WTC11 (cell line): ENCODE results near the gene ZNRF3. TPM values are rescaled to one million over a fixed set of nuclear protein-coding genes. Genes with fewer than 3 reads are reported as not detected.

Experiments used
- ATAC-seq: fragments of 200-7000 bp; cut with Tn5 transposase; 2 replicates; pipeline ENCODE4 v1.10.0; 2021; ENCODE audit warnings: mild to moderate bottlenecking, moderate library complexity
- CTCF ChIA-PET: fragments of 300-600 bp; sonication (Branson Sonifier 250); formaldehyde crosslinking; loops from one replicate; lab custom pipeline; 2021; ENCODE audit warnings: antibody characterized with exemption; lab: Charles Lee
- POLR2A ChIA-PET: fragments of 350-600 bp; sonication (Branson Sonifier 250); formaldehyde crosslinking; loops from one replicate; lab custom pipeline; 2021; ENCODE audit warnings: antibody characterized with exemption; lab: Charles Lee
- DNase-seq: peaks from one replicate; pipeline ENCODE4 v3.0.0; 2021; ENCODE audit warnings: low spot score
- H3K27ac Mint-ChIP-seq: 2 replicates; pipeline ENCODE4 v1.8.0; 2021; ENCODE audit warnings: mixed read lengths
- H3K27me3 Mint-ChIP-seq: 2 replicates; pipeline ENCODE4 v1.8.0; 2021; ENCODE audit warnings: low read depth, mild to moderate bottlenecking, moderate library complexity, mixed read lengths
- H3K36me3 Mint-ChIP-seq: 2 replicates; pipeline ENCODE4 v1.8.0; 2021; ENCODE audit warnings: mixed read lengths
- H3K4me1 Mint-ChIP-seq: 2 replicates; pipeline ENCODE4 v1.8.0; 2022; ENCODE audit warnings: mixed read lengths
- H3K4me3 Mint-ChIP-seq: 2 replicates; pipeline ENCODE4 v1.8.0; 2021; ENCODE audit warnings: mild to moderate bottlenecking, moderate library complexity, mixed read lengths
- H3K9me3 Mint-ChIP-seq: 2 replicates; pipeline ENCODE4 v1.8.0; 2021; ENCODE audit warnings: mixed read lengths
- AFF4 ChIP-seq: sonication (generic); formaldehyde crosslinking; IDR thresholded peaks from 2 replicates; pipeline ENCODE4 v1.8.1; 2023; ENCODE audit warnings: mild to moderate bottlenecking, missing genetic modification reagents, borderline replicate concordance
- ATF2 ChIP-seq: sonication (generic); formaldehyde crosslinking; IDR thresholded peaks from 2 replicates; pipeline ENCODE4 v1.8.1; 2022; ENCODE audit warnings: low read depth, missing genetic modification reagents, borderline replicate concordance
- ATF3 ChIP-seq: sonication (generic); formaldehyde crosslinking; conservative IDR thresholded peaks from 2 replicates; pipeline ENCODE4 v1.8.1; 2022; ENCODE audit warnings: mild to moderate bottlenecking, missing genetic modification reagents
- CDX4 ChIP-seq: fragments of 250-450 bp; sonication (Bioruptor Pico); IDR thresholded peaks from 2 replicates; pipeline ENCODE4 v1.9.0; 2021; ENCODE audit warnings: moderate library complexity, mild to moderate bottlenecking, inconsistent platforms, borderline replicate concordance
- HMGXB4 ChIP-seq: sonication (generic); formaldehyde crosslinking; IDR thresholded peaks from 2 replicates; pipeline ENCODE4 v1.8.1; 2023; ENCODE audit warnings: mild to moderate bottlenecking, moderate library complexity, missing genetic modification reagents
- IRF2 ChIP-seq: sonication (generic); formaldehyde crosslinking; IDR thresholded peaks from 2 replicates; pipeline ENCODE4 v1.8.0; 2022; ENCODE audit warnings: low read depth, missing genetic modification reagents, borderline replicate concordance
- JUN ChIP-seq: sonication (generic); formaldehyde crosslinking; IDR thresholded peaks from 2 replicates; pipeline ENCODE4 v1.8.0; 2023; ENCODE audit warnings: mild to moderate bottlenecking, missing genetic modification reagents
- MXD4 ChIP-seq: fragments of 250-450 bp; sonication (Bioruptor Pico); IDR thresholded peaks from 2 replicates; pipeline ENCODE4 v1.8.0; 2021; ENCODE audit warnings: mild to moderate bottlenecking, moderate library complexity, borderline replicate concordance
- NFYB ChIP-seq: sonication (generic); formaldehyde crosslinking; conservative IDR thresholded peaks from 2 replicates; pipeline ENCODE4 v1.8.0; 2022; ENCODE audit warnings: low read depth, missing genetic modification reagents
- PRDM15 ChIP-seq: sonication (generic); formaldehyde crosslinking; IDR thresholded peaks from 2 replicates; pipeline ENCODE4 v1.8.0; 2022; ENCODE audit warnings: missing genetic modification reagents
- SOX15 ChIP-seq: fragments of 250-450 bp; sonication (Bioruptor Pico); IDR thresholded peaks from 2 replicates; pipeline ENCODE4 v1.9.0; 2021; ENCODE audit warnings: mild to moderate bottlenecking
- USF2 ChIP-seq: sonication (generic); formaldehyde crosslinking; IDR thresholded peaks from 2 replicates; pipeline ENCODE4 v1.8.1; 2023; ENCODE audit warnings: mild to moderate bottlenecking, missing genetic modification reagents, moderate library complexity
- ZNF138 ChIP-seq: sonication (generic); formaldehyde crosslinking; conservative IDR thresholded peaks from 2 replicates; pipeline ENCODE4 v1.8.1; 2022; ENCODE audit warnings: mild to moderate bottlenecking, moderate library complexity, missing genetic modification reagents
- ZNF232 ChIP-seq: sonication (generic); formaldehyde crosslinking; IDR thresholded peaks from 2 replicates; pipeline ENCODE4 v1.8.0; 2022; ENCODE audit warnings: mild to moderate bottlenecking, missing genetic modification reagents
- total RNA-seq: library from RNA; stranded (reverse); gene quantifications from 3 replicates; pipeline ENCODE4 v1.2.3, GENCODE V29; 2021
- TF ChIP-seq, protein P1 (sequence below): sonication (generic); formaldehyde crosslinking; IDR thresholded peaks from 2 replicates; pipeline ENCODE4 v1.8.1; 2023; ENCODE audit warnings: mild to moderate bottlenecking, missing genetic modification reagents
- TF ChIP-seq, protein P2 (sequence below): sonication (generic); formaldehyde crosslinking; IDR thresholded peaks from 2 replicates; pipeline ENCODE4 v1.8.0; 2022; ENCODE audit warnings: mild to moderate bottlenecking, missing genetic modification reagents
- TF ChIP-seq, protein P3 (sequence below): sonication (generic); formaldehyde crosslinking; IDR thresholded peaks from 2 replicates; pipeline ENCODE4 v1.8.0; 2022; ENCODE audit warnings: mild to moderate bottlenecking, missing genetic modification reagents
- TF ChIP-seq, protein P4 (sequence below): sonication (generic); formaldehyde crosslinking; IDR thresholded peaks from 2 replicates; pipeline ENCODE4 v1.8.1; 2023; ENCODE audit warnings: mild to moderate bottlenecking, missing genetic modification reagents, moderate library complexity

Gene ZNRF3
- total RNA-seq, 1 experiment from 2014 or later = 25.4 TPM

DNA sequence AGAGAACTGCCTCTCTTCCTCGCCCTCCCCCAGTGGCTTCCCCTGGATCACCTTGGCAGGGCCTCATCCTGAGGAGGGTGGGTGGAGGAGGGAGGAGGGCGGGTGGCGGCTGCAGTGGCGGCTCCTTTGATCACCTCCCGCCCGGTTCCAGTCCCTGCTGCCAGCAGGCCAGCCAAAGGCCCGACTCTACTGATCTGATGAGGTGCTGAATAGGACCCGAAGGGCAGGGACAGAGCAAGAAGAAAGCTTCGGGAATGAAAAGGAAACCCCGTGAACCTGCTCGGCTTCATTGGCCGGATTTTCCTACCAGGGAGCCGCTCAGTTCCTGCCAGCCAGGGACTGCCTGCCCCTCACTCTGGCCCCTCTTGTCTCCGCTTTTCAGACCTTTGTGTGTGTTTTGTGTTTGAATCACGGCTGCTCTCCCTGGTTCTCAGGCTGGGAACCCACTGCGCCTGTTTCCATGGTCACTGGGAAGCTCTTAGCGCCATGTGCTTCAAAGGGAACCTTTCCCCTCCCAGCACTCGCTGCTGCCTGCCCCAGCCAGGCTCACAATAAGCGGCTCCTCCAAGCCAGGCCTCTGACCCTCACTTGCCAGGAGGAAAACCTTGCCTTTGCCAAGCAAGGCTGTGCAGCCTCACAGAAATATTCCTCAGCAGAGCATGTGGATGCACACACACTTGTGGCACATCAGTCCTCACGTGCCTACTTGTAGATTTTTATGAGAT, 121.4 kb downstream of the ZNRF3 start:
- Mint-ChIP-seq H3K27me3 (no peaks in the 10 kb centered on the region), H3K27ac (peak overlapping the region; percentile 99), H3K9me3 (0 out of 2 replicates have a peak, but pooled peaks cover 5% of the 10 kb centered on the region), H3K4me1 (peaks cover 82% of the 10 kb centered on the region), H3K4me3 (peak overlapping the region; percentile 56), H3K36me3 (peaks cover 2% of the 10 kb centered on the region)
- ATAC-seq (peak; percentile 68), DNase-seq (peak; percentile 69)
- ChIA-PET POLR2A (interaction anchor here (0.6 to 1.6 kb wide), 4 partner anchors 10 to 108 kb away, joined by 3 to 8 read pairs (median 6); no protein-coding TSS in a partner anchor), CTCF (interaction anchor here (1.0 to 1.7 kb wide), 5 partner anchors 26 to 149 kb away, joined by 4 to 7 read pairs (median 5); no protein-coding TSS in a partner anchor)
- no peak for TF ChIP-seq CDX4 (CRISPR knock-in tag)
- no peak for TF ChIP-seq ATF3
- no peak for TF ChIP-seq HMGXB4
- TF ChIP-seq PRDM15 (CRISPR knock-in tag) = no peak
- TF ChIP-seq, protein P1, sequence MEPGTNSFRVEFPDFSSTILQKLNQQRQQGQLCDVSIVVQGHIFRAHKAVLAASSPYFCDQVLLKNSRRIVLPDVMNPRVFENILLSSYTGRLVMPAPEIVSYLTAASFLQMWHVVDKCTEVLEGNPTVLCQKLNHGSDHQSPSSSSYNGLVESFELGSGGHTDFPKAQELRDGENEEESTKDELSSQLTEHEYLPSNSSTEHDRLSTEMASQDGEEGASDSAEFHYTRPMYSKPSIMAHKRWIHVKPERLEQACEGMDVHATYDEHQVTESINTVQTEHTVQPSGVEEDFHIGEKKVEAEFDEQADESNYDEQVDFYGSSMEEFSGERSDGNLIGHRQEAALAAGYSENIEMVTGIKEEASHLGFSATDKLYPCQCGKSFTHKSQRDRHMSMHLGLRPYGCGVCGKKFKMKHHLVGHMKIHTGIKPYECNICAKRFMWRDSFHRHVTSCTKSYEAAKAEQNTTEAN (CRISPR knock-in tag) = no peak
- peak; percentile 25; the same call in 1 of the 2 replicates for TF ChIP-seq USF2 (CRISPR knock-in tag)
- TF ChIP-seq JUN = no peak
- TF ChIP-seq, protein P2, sequence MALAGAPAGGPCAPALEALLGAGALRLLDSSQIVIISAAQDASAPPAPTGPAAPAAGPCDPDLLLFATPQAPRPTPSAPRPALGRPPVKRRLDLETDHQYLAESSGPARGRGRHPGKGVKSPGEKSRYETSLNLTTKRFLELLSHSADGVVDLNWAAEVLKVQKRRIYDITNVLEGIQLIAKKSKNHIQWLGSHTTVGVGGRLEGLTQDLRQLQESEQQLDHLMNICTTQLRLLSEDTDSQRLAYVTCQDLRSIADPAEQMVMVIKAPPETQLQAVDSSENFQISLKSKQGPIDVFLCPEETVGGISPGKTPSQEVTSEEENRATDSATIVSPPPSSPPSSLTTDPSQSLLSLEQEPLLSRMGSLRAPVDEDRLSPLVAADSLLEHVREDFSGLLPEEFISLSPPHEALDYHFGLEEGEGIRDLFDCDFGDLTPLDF (CRISPR knock-in tag) = 0 out of 2 replicates have a peak, but pooled peaks have one; percentile 41
- TF ChIP-seq AFF4 = no peak
- TF ChIP-seq ZNF138 = peak; percentile 76; the same call in 1 of the 2 replicates
- no peak for TF ChIP-seq MXD4
- no peak for TF ChIP-seq ZNF232
- TF ChIP-seq ATF2 (CRISPR knock-in tag) = no peak
- TF ChIP-seq IRF2 = no peak
- no peak for TF ChIP-seq NFYB
- TF ChIP-seq, protein P3, sequence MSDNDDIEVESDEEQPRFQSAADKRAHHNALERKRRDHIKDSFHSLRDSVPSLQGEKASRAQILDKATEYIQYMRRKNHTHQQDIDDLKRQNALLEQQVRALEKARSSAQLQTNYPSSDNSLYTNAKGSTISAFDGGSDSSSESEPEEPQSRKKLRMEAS (CRISPR knock-in tag) = peak; percentile 84
- TF ChIP-seq, protein P4, sequence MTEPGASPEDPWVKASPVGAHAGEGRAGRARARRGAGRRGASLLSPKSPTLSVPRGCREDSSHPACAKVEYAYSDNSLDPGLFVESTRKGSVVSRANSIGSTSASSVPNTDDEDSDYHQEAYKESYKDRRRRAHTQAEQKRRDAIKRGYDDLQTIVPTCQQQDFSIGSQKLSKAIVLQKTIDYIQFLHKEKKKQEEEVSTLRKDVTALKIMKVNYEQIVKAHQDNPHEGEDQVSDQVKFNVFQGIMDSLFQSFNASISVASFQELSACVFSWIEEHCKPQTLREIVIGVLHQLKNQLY (CRISPR knock-in tag) = no peak
- TF ChIP-seq SOX15 (CRISPR knock-in tag) = no peak
